Breast epithelium (tissue), 4 donors: ENCODE data around the gene PROZ. TPM values are rescaled to one million over a fixed set of nuclear protein-coding genes. Genes with fewer than 3 reads are reported as not detected.
A peak's percentile ranks its signal among the peaks of the same experiment; 100 is the strongest.

ENCODE experiments used
- DNase-seq, 2 donors: peaks; one replicate each; pipeline ENCODE4 v3.0.0-alpha.2; 2019; ENCODE audit warnings: low spot score in 2 of 2
- H3K27ac ChIP-seq, 2 donors: fragments of 200-600 bp; sonication (generic) in 1 of 2; one replicate each; pipeline ENCODE4 v1.5.1; 2016 to 2019; ENCODE audit warnings: mild to moderate bottlenecking in 1 of 2
- H3K27me3 ChIP-seq, 2 donors: fragments of 200-600 bp; sonication (generic) in 1 of 2; one replicate each; pipeline versions ENCODE4 v1.5.1 to v1.6.0; 2017 to 2019; ENCODE audit warnings: control low read depth in 1 of 2, mild to moderate bottlenecking in 1 of 2
- H3K36me3 ChIP-seq: fragments of 200-600 bp; one replicate; pipeline ENCODE4 v1.5.1; 2019
- H3K4me1 ChIP-seq, 2 donors: fragments of 200-600 bp; sonication (generic); one replicate each; pipeline ENCODE4 v1.5.1; 2016 to 2019; ENCODE audit warnings: control low read depth in 1 of 2
- H3K4me3 ChIP-seq, 3 donors: fragments of 200-600 bp; sonication (generic); 1 replicate in 2 of 3; 2 replicates in 1 of 3; pipeline ENCODE4 v1.5.1; 2016 to 2019; ENCODE audit warnings: mild to moderate bottlenecking in 3 of 3, moderate library complexity in 2 of 3
- H3K9me3 ChIP-seq, 2 donors: fragments of 200-600 bp; sonication (generic) in 1 of 2; one replicate each; pipeline ENCODE4 v1.5.1; 2016 to 2019; ENCODE audit warnings: control low read depth in 1 of 2
- CTCF ChIP-seq, 3 donors: fragments of 450-650 bp; IDR thresholded peaks; one replicate each; pipeline ENCODE4 v1.5.1; 2016 to 2017; ENCODE audit warnings: antibody characterized with exemption in 3 of 3, mild to moderate bottlenecking in 3 of 3, moderate library complexity in 3 of 3
- POLR2A ChIP-seq: fragments of 450-650 bp; IDR thresholded peaks from one replicate; pipeline ENCODE4 v1.6.1; 2016; ENCODE audit warnings: antibody characterized with exemption, mild to moderate bottlenecking, moderate library complexity
- POLR2AphosphoS5 ChIP-seq, 3 donors: sonication (generic); formaldehyde crosslinking; IDR thresholded peaks; one replicate each; pipeline ENCODE4 v1.6.1; 2017; ENCODE audit warnings: antibody characterized with exemption in 3 of 3
- intact Hi-C: fragments of 100-400 bp; cut with DNase I; formaldehyde crosslinking; loops from one replicate; pipeline ENCODE4 v1.15.1; 2023; ENCODE audit warnings: low total_unique reads
- total RNA-seq, 3 donors: library from RNA; depleted of rRNA; stranded (reverse); fragments of >200 nt; gene quantifications; one replicate each; pipeline ENCODE4 v1.1.0, GENCODE V29; 2016

The PROZ gene
- total RNA-seq, 3 donors from 2014 or later, result not detected

GRCh38 chr13:113121928-113122471 lies 36.4 kb upstream of the PROZ start:
- intact Hi-C loops, result no loop called here
- no peaks in the 10 kb centered on the region for H3K9me3 ChIP-seq
- no peaks in the 10 kb centered on the region for H3K27me3 ChIP-seq
- no peaks in the 10 kb centered on the region for H3K4me1 ChIP-seq
- peak overlapping the region in 1 of 3 donors; percentile 55 for H3K4me3 ChIP-seq
- H3K27ac ChIP-seq, result peak overlapping the region in 1 of 2 donors; percentile 80
- no peaks in the 10 kb centered on the region for H3K36me3 ChIP-seq
- no peak for TF ChIP-seq POLR2A
- peak in 1 of 2 donors; percentile 40 for DNase-seq

- H3K4me3 ChIP-seq, result peak within 1 kb of the TSS; percentile 25 to 55 (median 32)
- H3K9me3 ChIP-seq, result no peaks in the 10 kb centered on the region
- H3K27me3 ChIP-seq, result no peaks in the 10 kb centered on the region
- no peaks in the 10 kb centered on the region for H3K4me1 ChIP-seq
- DNase-seq, result peak in 1 of 2 donors; percentile 53
- peak within 1 kb of the TSS in 1 of 2 donors; percentile 80 for H3K27ac ChIP-seq
- TF ChIP-seq POLR2A (no peak), POLR2AphosphoS5 (IDR thresholded peaks at IDR 0.05) (no peak), CTCF (IDR thresholded peaks at IDR 0.05) (no peak)
- intact Hi-C loops, result no loop called here
- no peaks in the 10 kb centered on the region for H3K36me3 ChIP-seq
Observed at GRCh38 chr13:113122550-113123225, 35.8 kb upstream of the PROZ start, which contains the start of gene F10. TSS of gene F10 (plus strand) at chr13:113122799. CDS start at chr13:113122856, 57 bp downstream.

GRCh38 chr13:113123226-113124201 lies 34.9 kb upstream of the PROZ start:
- Histone ChIP-seq H3K4me1 (no peaks in the 10 kb centered on the region), H3K27ac (peak overlapping the region in 1 of 2 donors; percentile 48), H3K36me3 (no peaks in the 10 kb centered on the region), H3K4me3 (peak overlapping the region; percentile 25 to 55 (median 32)), H3K9me3 (no peaks in the 10 kb centered on the region), H3K27me3 (no peaks in the 10 kb centered on the region)
- DNase-seq, result peak in 1 of 2 donors; percentile 27
- TF ChIP-seq CTCF (IDR thresholded peaks at IDR 0.05) (no peak), POLR2AphosphoS5 (IDR thresholded peaks at IDR 0.05) (no peak), POLR2A (no peak)
- intact Hi-C loops, result no loop called here

- Histone ChIP-seq H3K27ac (no peak overlapping the region), H3K27me3 (no peaks in the 10 kb centered on the region), H3K9me3 (no peaks in the 10 kb centered on the region), H3K4me1 (no peaks in the 10 kb centered on the region), H3K4me3 (peak overlapping the region in 1 of 3 donors; percentile 4), H3K36me3 (no peaks in the 10 kb centered on the region)
- TF ChIP-seq POLR2AphosphoS5 (IDR thresholded peaks at IDR 0.05), result no peak
- no peak for TF ChIP-seq POLR2A
- no peak for TF ChIP-seq CTCF (IDR thresholded peaks at IDR 0.05)
- intact Hi-C loops, result no loop called here
- peak in 1 of 2 donors; percentile 25 for DNase-seq
Observed at GRCh38 chr13:113124211-113124970, 34.1 kb upstream of the PROZ start.
